KOPT-K1 (cell line): ENCODE results near the gene CERS3.

ENCODE experiments used
- H3K27ac ChIP-seq: fragments of 200-600 bp; sonication (generic); 2 replicates; pipeline ENCODE4 v1.5.1; 2016; ENCODE audit warnings: antibody characterized with exemption, mild to moderate bottlenecking, low read depth, low read length; ENCODE audit not compliant: poor library complexity, severe bottlenecking
- H3K36me3 ChIP-seq: fragments of 200-600 bp; sonication (generic); 2 replicates; pipeline ENCODE4 v1.5.1; 2017; ENCODE audit warnings: antibody characterized with exemption, mild to moderate bottlenecking, low read length, moderate library complexity; ENCODE audit not compliant: insufficient read depth
- H3K9me3 ChIP-seq: fragments of 200-600 bp; sonication (generic); 2 replicates; pipeline ENCODE4 v1.5.1; 2017; ENCODE audit warnings: antibody characterized with exemption, low read length, mild to moderate bottlenecking; ENCODE audit not compliant: insufficient read depth, poor library complexity, severe bottlenecking

The CERS3 gene

DNA sequence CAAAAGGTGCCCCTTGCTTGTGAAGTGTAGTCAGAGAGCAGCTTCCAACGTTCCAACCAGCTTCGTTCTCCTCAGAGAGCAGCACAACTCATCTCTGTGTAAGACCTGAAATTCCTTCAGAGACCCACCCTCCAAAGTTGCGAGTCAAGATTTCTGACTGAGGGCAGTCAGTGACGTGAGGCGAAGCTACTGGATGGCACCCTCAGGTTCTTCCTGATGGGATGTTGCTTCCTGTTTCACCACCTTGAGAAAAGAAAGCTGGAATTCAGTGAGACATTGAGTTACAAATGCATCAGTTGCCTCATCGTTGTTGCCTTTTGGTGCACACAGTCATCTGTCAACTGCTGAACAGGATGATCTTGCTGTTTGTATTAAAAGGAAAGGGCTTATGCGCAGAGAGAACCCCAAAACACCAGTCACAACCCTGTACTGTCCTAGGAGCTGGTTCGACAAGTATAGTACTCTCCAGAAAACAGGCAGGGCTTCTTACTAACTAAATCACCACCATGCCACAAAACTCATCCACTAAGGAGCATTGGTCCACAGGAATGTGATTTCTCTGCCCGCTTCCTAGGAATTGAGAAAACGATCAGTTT lies at the start of gene CERS3:
Gene CERS3, minus strand, starts transcription at position 118 of the 596 bp plus-strand sequence. CDS start 27,101 bp downstream, outside the sequence.
- H3K36me3 ChIP-seq, result no peaks in the 10 kb centered on the region
- H3K9me3 ChIP-seq, result no peaks in the 10 kb centered on the region
- no peak within 1 kb of the TSS for H3K27ac ChIP-seq

- no peaks in the 10 kb centered on the region for H3K9me3 ChIP-seq
- H3K27ac ChIP-seq, result no peak overlapping the region
- H3K36me3 ChIP-seq, result peaks cover 57% of the 10 kb centered on the region
Measured at GRCh38 chr15:100573526-100573925, 44.8 kb upstream of the CERS3 start.

GRCh38 chr15:100572362-100572983 lies 43.7 kb upstream of the CERS3 start:
- Histone ChIP-seq H3K36me3 (peaks cover 64% of the 10 kb centered on the region), H3K27ac (no peak overlapping the region), H3K9me3 (no peaks in the 10 kb centered on the region)

- Histone ChIP-seq H3K9me3 (no peaks in the 10 kb centered on the region), H3K27ac (no peak overlapping the region), H3K36me3 (peaks cover 72% of the 10 kb centered on the region)
Measured at GRCh38 chr15:100571592-100572167, 42.9 kb upstream of the CERS3 start.

DNA sequence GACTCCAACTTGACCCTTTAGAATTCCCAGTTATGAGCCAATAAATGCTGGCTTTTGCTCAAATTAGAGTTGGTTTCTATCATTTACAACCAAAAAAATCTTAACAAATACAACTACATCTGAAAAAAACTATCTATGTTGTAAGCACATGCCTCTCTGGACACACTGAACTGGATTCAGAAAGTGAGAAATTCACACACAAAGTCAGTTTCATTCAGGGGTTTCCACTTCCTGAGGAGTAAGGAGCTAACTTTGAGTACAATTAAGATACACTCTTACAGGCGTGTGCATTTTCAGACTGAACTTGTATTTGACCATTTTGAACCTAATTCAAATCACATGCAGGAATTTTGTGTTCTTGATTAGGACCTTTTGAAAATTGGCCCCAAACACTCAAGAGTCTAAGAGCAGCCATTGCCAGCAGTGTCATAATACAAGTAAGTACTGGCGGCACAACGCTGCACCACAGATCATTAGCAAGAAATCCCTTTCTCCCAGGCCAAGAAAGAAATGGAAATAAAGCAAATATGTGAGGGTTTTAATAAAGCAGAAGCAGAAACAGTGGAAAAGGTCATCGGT lies 42.1 kb upstream of the CERS3 start:
- Histone ChIP-seq H3K27ac (no peak overlapping the region), H3K36me3 (peaks cover 72% of the 10 kb centered on the region), H3K9me3 (no peaks in the 10 kb centered on the region)

DNA sequence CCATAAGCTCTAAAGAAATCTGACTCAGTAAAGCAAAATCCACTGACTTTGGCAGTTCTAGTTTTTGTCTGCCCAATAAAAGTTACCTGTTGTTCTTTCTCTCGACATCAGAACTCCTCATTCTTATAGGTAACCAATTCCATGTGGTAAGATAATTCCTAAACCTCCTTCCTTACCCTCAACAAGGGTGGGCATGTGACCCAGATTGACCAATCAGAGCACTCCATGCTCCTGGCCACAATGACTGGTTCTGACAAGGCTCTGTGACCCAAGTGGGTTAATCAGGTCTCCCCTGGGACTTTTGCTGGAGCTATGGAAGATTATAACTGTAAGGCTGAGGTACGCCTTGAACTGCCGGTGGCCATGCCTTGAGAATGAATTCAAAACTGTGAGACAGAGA lies 41.5 kb upstream of the CERS3 start:
- Histone ChIP-seq H3K27ac (no peak overlapping the region), H3K9me3 (no peaks in the 10 kb centered on the region), H3K36me3 (peaks cover 72% of the 10 kb centered on the region)

DNA sequence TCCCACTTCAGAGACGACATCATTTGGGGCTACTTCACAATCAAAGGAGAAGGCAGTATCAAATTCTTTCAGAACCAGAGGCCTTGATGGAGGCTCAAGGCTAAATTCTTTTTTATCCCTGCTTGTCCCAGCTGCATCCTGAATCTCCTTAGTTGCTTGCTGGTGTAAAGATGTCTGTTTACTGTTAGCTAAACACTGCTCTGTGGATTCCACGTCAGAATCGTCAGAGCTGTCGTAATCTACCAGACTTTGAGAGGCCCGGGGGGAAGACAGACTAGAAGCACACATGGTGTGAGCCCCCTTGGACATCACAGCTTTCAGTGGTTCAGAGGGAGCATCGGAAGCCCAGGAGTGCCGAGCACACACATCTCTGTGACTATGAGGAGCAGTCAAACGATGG lies 40.6 kb upstream of the CERS3 start:
- Histone ChIP-seq H3K36me3 (peaks cover 71% of the 10 kb centered on the region), H3K27ac (no peak overlapping the region), H3K9me3 (no peaks in the 10 kb centered on the region)

GRCh38 chr15:100566850-100567628 lies 38.3 kb upstream of the CERS3 start:
- H3K27ac ChIP-seq, result no peak overlapping the region
- H3K36me3 ChIP-seq, result peaks cover 48% of the 10 kb centered on the region
- no peaks in the 10 kb centered on the region for H3K9me3 ChIP-seq

DNA sequence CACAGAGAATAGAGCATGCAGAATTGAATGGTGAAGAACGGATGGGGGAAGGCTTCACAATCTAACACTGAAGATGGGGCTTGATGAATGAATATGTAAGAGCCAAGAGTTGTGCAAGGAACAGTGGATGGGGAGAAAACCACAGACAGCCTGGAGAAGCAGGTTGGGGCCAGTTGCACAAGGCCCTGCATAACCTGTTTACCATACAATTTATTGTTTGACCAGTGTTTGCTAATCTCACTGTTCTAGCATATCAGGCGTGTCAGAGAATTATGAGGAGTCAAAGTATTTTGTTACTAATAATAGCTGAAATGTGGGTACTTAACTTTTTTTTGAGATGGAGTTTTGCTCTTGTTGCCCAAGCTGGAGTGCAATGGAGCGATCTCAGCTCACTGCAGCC lies 36.8 kb upstream of the CERS3 start:
- H3K9me3 ChIP-seq, result no peaks in the 10 kb centered on the region
- no peak overlapping the region for H3K27ac ChIP-seq
- H3K36me3 ChIP-seq, result peaks cover 33% of the 10 kb centered on the region

- H3K36me3 ChIP-seq, result no peaks in the 10 kb centered on the region
- H3K9me3 ChIP-seq, result no peaks in the 10 kb centered on the region
- H3K27ac ChIP-seq, result no peak overlapping the region
Measured at GRCh38 chr15:100560323-100560722, 31.6 kb upstream of the CERS3 start.

- Histone ChIP-seq H3K36me3 (no peaks in the 10 kb centered on the region), H3K27ac (no peak overlapping the region), H3K9me3 (no peaks in the 10 kb centered on the region)
Measured at GRCh38 chr15:100559330-100559729, 30.6 kb upstream of the CERS3 start.

- no peaks in the 10 kb centered on the region; the same call in 1 of the 2 replicates for H3K36me3 ChIP-seq
- peaks cover 5% of the 10 kb centered on the region for H3K9me3 ChIP-seq
- no peak overlapping the region for H3K27ac ChIP-seq
Measured at GRCh38 chr15:100558771-100559254, 30.1 kb upstream of the CERS3 start.

DNA sequence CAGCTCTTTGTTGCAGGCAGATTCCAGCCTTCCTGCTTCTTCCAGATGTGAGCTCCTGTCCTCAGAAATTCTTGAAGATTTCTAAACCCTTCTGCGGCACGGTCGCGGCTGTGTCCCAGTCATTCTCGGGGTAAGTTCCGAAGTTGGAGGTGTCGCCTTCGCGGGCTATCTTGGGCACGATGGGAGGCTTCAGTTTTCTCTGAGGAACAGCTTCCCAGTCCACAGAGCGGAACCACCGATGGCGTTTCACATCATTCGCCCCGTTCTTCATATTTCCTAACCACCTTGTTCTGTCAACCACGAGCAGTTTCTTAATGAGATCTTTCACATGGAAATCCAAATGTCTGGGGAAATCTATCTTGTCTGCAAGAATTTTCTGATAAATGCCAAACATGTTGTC lies 24.7 kb upstream of the CERS3 start:
- Histone ChIP-seq H3K9me3 (peaks cover 13% of the 10 kb centered on the region), H3K27ac (no peak overlapping the region), H3K36me3 (no peaks in the 10 kb centered on the region; the same call in 1 of the 2 replicates)

DNA sequence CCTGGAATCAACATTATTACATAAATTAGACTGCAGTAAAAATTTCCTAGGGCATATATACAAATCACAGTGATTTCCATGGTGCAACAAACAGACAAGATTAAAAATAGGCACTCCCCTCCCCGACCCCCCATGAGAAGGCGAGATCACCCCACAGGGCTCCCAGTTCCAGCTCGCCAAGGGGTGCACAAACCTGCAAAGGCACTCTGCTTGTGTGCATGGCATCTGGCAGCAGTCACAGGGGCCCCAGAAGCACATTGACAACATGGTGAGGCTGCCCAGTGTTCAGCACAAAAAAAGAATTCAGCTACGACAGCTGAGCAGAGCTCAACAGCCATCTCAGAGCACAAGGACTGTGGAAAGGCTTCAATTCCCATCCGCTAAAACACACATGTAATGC lies 19.2 kb upstream of the CERS3 start:
- H3K27ac ChIP-seq, result no peak overlapping the region
- H3K9me3 ChIP-seq, result no peaks in the 10 kb centered on the region
- no peaks in the 10 kb centered on the region for H3K36me3 ChIP-seq

DNA sequence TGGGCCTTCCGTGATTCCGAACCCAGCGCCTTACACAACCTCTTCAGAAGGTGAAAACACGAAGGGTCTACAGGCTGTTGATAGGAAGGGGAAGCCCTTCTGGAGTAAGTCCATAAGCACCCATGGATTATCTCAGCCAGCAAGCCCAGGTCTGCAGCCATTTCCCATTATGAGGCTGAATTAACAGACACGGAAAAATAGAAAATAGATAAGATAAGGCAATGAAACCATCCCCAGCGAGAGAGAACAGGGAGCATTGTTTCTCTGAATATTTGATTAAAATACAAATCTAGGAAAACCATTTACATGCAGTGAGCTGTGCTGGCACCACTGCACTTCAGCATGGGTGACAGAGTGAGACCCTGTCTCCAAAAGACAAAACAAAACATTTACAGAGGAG lies 16.2 kb upstream of the CERS3 start:
- H3K27ac ChIP-seq, result no peak overlapping the region
- H3K9me3 ChIP-seq, result no peaks in the 10 kb centered on the region
- H3K36me3 ChIP-seq, result no peaks in the 10 kb centered on the region
